ENCODE results near the gene ZSWIM6. TPM values are rescaled to one million over a fixed set of nuclear protein-coding genes. Genes with fewer than 3 reads are reported as not detected.
A peak's percentile ranks its signal among the peaks of the same experiment; 100 is the strongest.

The ZSWIM6 gene
- total RNA-seq, 6 experiments from 2014 or later = 9.7 to 13.5 (median 11.7) TPM

GRCh38 chr5:61416010-61416409 is 84.0 kb downstream of the ZSWIM6 start:
- peak overlapping the region; percentile 25; the same call in 1 of the 2 replicates for H3K27ac Mint-ChIP-seq
- 0 out of 2 replicates have a peak, but pooled peaks cover 5% of the 10 kb centered on the region for H3K27me3 Mint-ChIP-seq (ENCODE audit: insufficient read depth)
- peaks cover 7% of the 10 kb centered on the region; the same call in 1 of the 2 replicates for H3K36me3 Mint-ChIP-seq (ENCODE audit: low read depth)
- DNase-seq = no peak
- no peaks in the 10 kb centered on the region for H3K9me3 Mint-ChIP-seq
- no peak overlapping the region for H3K4me3 Mint-ChIP-seq
- TF ChIP-seq CTCF (IDR thresholded peaks at IDR 0.05) = no peak
- H3K4me1 Mint-ChIP-seq (ENCODE audit: low read depth) = peaks cover 73% of the 10 kb centered on the region

GRCh38 chr5:61416420-61416819 is 84.4 kb downstream of the ZSWIM6 start:
- Mint-ChIP-seq H3K27me3 (ENCODE audit: insufficient read depth) (0 out of 2 replicates have a peak, but pooled peaks cover 5% of the 10 kb centered on the region), H3K9me3 (no peaks in the 10 kb centered on the region; the same call in 1 of the 2 replicates), H3K4me3 (no peak overlapping the region), H3K27ac (peak overlapping the region; percentile 33; the same call in 1 of the 2 replicates), H3K4me1 (ENCODE audit: low read depth) (peaks cover 69% of the 10 kb centered on the region), H3K36me3 (ENCODE audit: low read depth) (peaks cover 9% of the 10 kb centered on the region)
- DNase-seq = no peak
- TF ChIP-seq CTCF (IDR thresholded peaks at IDR 0.05) = no peak

- Mint-ChIP-seq H3K9me3 (no peaks in the 10 kb centered on the region; the same call in 1 of the 2 replicates), H3K36me3 (ENCODE audit: low read depth) (peaks cover 15% of the 10 kb centered on the region), H3K27ac (no peak overlapping the region), H3K4me3 (no peak overlapping the region), H3K27me3 (ENCODE audit: insufficient read depth) (0 out of 2 replicates have a peak, but pooled peaks cover 5% of the 10 kb centered on the region), H3K4me1 (ENCODE audit: low read depth) (peaks cover 60% of the 10 kb centered on the region)
- TF ChIP-seq CTCF (IDR thresholded peaks at IDR 0.05) = no peak
- no peak for DNase-seq
Measured at GRCh38 chr5:61417340-61417739, 85.3 kb downstream of the ZSWIM6 start.

GRCh38 chr5:61417851-61418250 is 85.8 kb downstream of the ZSWIM6 start:
- no peak overlapping the region for H3K27ac Mint-ChIP-seq
- TF ChIP-seq CTCF (IDR thresholded peaks at IDR 0.05) = no peak
- DNase-seq = no peak
- peaks cover 64% of the 10 kb centered on the region for H3K4me1 Mint-ChIP-seq (ENCODE audit: low read depth)
- 0 out of 2 replicates have a peak, but pooled peaks cover 5% of the 10 kb centered on the region for H3K27me3 Mint-ChIP-seq (ENCODE audit: insufficient read depth)
- no peaks in the 10 kb centered on the region; the same call in 1 of the 2 replicates for H3K9me3 Mint-ChIP-seq
- H3K36me3 Mint-ChIP-seq (ENCODE audit: low read depth) = peaks cover 16% of the 10 kb centered on the region
- no peak overlapping the region for H3K4me3 Mint-ChIP-seq

- H3K27me3 Mint-ChIP-seq (ENCODE audit: insufficient read depth) = 0 out of 2 replicates have a peak, but pooled peaks cover 1% of the 10 kb centered on the region
- peaks cover 70% of the 10 kb centered on the region for H3K4me1 Mint-ChIP-seq (ENCODE audit: low read depth)
- TF ChIP-seq CTCF (IDR thresholded peaks at IDR 0.05) = no peak
- no peak overlapping the region for H3K27ac Mint-ChIP-seq
- H3K9me3 Mint-ChIP-seq = no peaks in the 10 kb centered on the region; the same call in 1 of the 2 replicates
- DNase-seq = no peak
- H3K36me3 Mint-ChIP-seq (ENCODE audit: low read depth) = peaks cover 16% of the 10 kb centered on the region
- H3K4me3 Mint-ChIP-seq = no peak overlapping the region
Measured at GRCh38 chr5:61419106-61419505, 87.0 kb downstream of the ZSWIM6 start.
